HepG2 (cell line): ENCODE results near the gene SNRNP25. TPM values are rescaled to one million over a fixed set of nuclear protein-coding genes. Genes with fewer than 3 reads are reported as not detected.

Source experiments
- E2F1 ChIP-seq: sonication (generic); formaldehyde crosslinking; IDR thresholded peaks from 2 replicates; pipeline ENCODE4 v1.5.0; 2020; ENCODE audit warnings: missing genetic modification reagents
- FOSL2 ChIP-seq: sonication (generic); formaldehyde crosslinking; IDR thresholded peaks from 2 replicates; pipeline ENCODE4 v1.4.0; 2020; ENCODE audit warnings: missing genetic modification reagents
- FUBP1 ChIP-seq: sonication (generic); formaldehyde crosslinking; IDR thresholded peaks from 2 replicates; pipeline ENCODE4 v1.5.1; 2020; ENCODE audit warnings: missing genetic modification reagents, mild to moderate bottlenecking, borderline replicate concordance
- HBP1 ChIP-seq: IDR thresholded peaks from 2 replicates; pipeline ENCODE4 v1.6.1; 2016; ENCODE audit warnings: low read depth, control low read depth
- MAX ChIP-seq: IDR thresholded peaks from 2 replicates; pipeline ENCODE4 v1.6.1; 2012; ENCODE audit warnings: inconsistent platforms
- NR2F1 ChIP-seq, 2 experiments: fragments of 450-650 bp in 1 of 2; formaldehyde crosslinking in 1 of 2; IDR thresholded peaks; 2 replicates each; pipeline versions ENCODE4 v1.5.0 to v1.6.1; 2016 to 2020; ENCODE audit warnings: mild to moderate bottlenecking in 1 of 2, missing compliant biosample characterization in 1 of 2, missing genetic modification reagents in 1 of 2, moderate library complexity in 1 of 2
- PHF20 ChIP-seq: sonication (generic); formaldehyde crosslinking; IDR thresholded peaks from 2 replicates; pipeline ENCODE4 v1.5.0; 2020; ENCODE audit warnings: mild to moderate bottlenecking, missing genetic modification reagents
- POLR2A ChIP-seq, 2 experiments: IDR thresholded peaks; 2 replicates each; pipeline ENCODE4 v1.6.1; 2011; ENCODE audit warnings: low read depth in 2 of 2, low read length in 2 of 2, mild to moderate bottlenecking in 1 of 2, moderate library complexity in 1 of 2; ENCODE audit not compliant: insufficient read depth in 1 of 2
- SP1 ChIP-seq, 2 experiments: fragments of 450-650 bp in 1 of 2; sonication (generic) in 1 of 2; formaldehyde crosslinking in 1 of 2; IDR thresholded peaks; 2 replicates each; pipeline versions ENCODE4 v1.4.0 to v1.6.1; 2016 to 2020; ENCODE audit warnings: missing genetic modification reagents in 1 of 2
- SP5 ChIP-seq: IDR thresholded peaks from 2 replicates; pipeline ENCODE4 v1.6.1; 2016; ENCODE audit warnings: low read depth, borderline replicate concordance
- TOE1 ChIP-seq: sonication (generic); formaldehyde crosslinking; IDR thresholded peaks from 2 replicates; pipeline ENCODE4 v1.4.0; 2020; ENCODE audit warnings: mild to moderate bottlenecking, missing genetic modification reagents
- ZBTB14 ChIP-seq: sonication (generic); formaldehyde crosslinking; IDR thresholded peaks from 2 replicates; pipeline ENCODE4 v1.4.0; 2020; ENCODE audit warnings: missing genetic modification reagents
- ZBTB2 ChIP-seq: sonication (generic); formaldehyde crosslinking; IDR thresholded peaks from 2 replicates; pipeline ENCODE4 v1.8.0; 2022; ENCODE audit warnings: low read depth, missing genetic modification reagents
- ZFP36L1 ChIP-seq: sonication (generic); formaldehyde crosslinking; IDR thresholded peaks from 2 replicates; pipeline ENCODE4 v1.8.0; 2022; ENCODE audit warnings: mild to moderate bottlenecking, missing genetic modification reagents, moderate library complexity
- ZNF430 ChIP-seq: sonication (generic); formaldehyde crosslinking; IDR thresholded peaks from 2 replicates; pipeline ENCODE4 v1.9.0; 2021; ENCODE audit warnings: mild to moderate bottlenecking, missing genetic modification reagents
- ZNF441 ChIP-seq: sonication (generic); formaldehyde crosslinking; IDR thresholded peaks from 2 replicates; pipeline ENCODE4 v1.7.0; 2021; ENCODE audit warnings: missing genetic modification reagents, borderline replicate concordance
- ZNF503 ChIP-seq: sonication (generic); formaldehyde crosslinking; IDR thresholded peaks from 2 replicates; pipeline ENCODE4 v1.4.0; 2020; ENCODE audit warnings: missing genetic modification reagents
- ZNF564 ChIP-seq: sonication (generic); formaldehyde crosslinking; IDR thresholded peaks from 2 replicates; pipeline ENCODE4 v1.8.1; 2023; ENCODE audit warnings: mild to moderate bottlenecking, missing genetic modification reagents
- ZNF616 ChIP-seq: sonication (generic); formaldehyde crosslinking; IDR thresholded peaks from 2 replicates; pipeline ENCODE4 v1.5.0; 2020; ENCODE audit warnings: low read depth, mild to moderate bottlenecking, missing genetic modification reagents
- polyA plus RNA-seq, 8 experiments: library from polyadenylated mRNA; depleted of rRNA in 3 of 8; stranded (reverse) in 7 of 8; unstranded in 1 of 8; fragments of >200 nt; fragmentation: Illumina TruSeq in 4 of 8; extraction: Trizol in 4 of 8; gene quantifications; 2 replicates each; pipeline versions ENCODE4 v1.2.1 to v1.2.3, GENCODE V29; 2011 to 2016; ENCODE audit warnings: low read depth in 4 of 8, missing spikeins in 1 of 8, mixed read lengths in 1 of 8; ENCODE audit not compliant: insufficient read depth in 1 of 8
- total RNA-seq, 5 experiments: library from RNA; depleted of rRNA; stranded (reverse); fragments of >200 nt; fragmentation: Illumina TruSeq; extraction: Trizol; gene quantifications; 2 replicates each; pipeline ENCODE4 v1.2.3, GENCODE V29; 2016; ENCODE audit warnings: low read depth in 1 of 5

Gene SNRNP25
- total and polyA plus RNA-seq, 2 of the 13 experiments (the other 11 are each of a cell fraction or from before 2014, with no cell fraction given), result 34.1 to 97.4 TPM

- TF ChIP-seq ZBTB2 (CRISPR knock-in tag) (peak; percentile 57; the same call in 1 of the 2 replicates), SP5 (peak; percentile 57; the same call in 1 of the 2 replicates), ZNF503 (CRISPR knock-in tag) (no peak), FOSL2 (peak; percentile 38), NR2F1 (CRISPR knock-in tag; IDR thresholded peaks at IDR 0.05) (no peak), MAX (peak; percentile 84), HBP1 (CRISPR knock-in tag) (0 out of 2 replicates have a peak, but pooled peaks have one; percentile 41), ZNF441 (CRISPR knock-in tag) (0 out of 2 replicates have a peak, but pooled peaks have one; percentile 21), ZNF430 (CRISPR knock-in tag) (peak; percentile 53; the same call in 1 of the 2 replicates), TOE1 (no peak), ZFP36L1 (CRISPR knock-in tag) (peak; percentile 71), POLR2A (IDR thresholded peaks at IDR 0.05; ENCODE audit: insufficient read depth in 1 of 2, low read depth in 2 of 2, low read length in 2 of 2) (peak in 1 of 2 experiments; percentile 47; a peak in 2 of 4 replicates), ZNF616 (CRISPR knock-in tag) (peak; percentile 31; the same call in 1 of the 2 replicates), E2F1 (CRISPR knock-in tag) (0 out of 2 replicates have a peak, but pooled peaks have one; percentile 26), PHF20 (CRISPR knock-in tag) (peak; percentile 68; the same call in 1 of the 2 replicates), FUBP1 (CRISPR knock-in tag) (no peak), SP1 (IDR thresholded peaks at IDR 0.05) (no peak), SP1 (CRISPR knock-in tag; IDR thresholded peaks at IDR 0.05) (peak; percentile 32; the same call in 1 of the 2 replicates), ZBTB14 (CRISPR knock-in tag) (no peak), ZNF564 (peak; percentile 43; the same call in 1 of the 2 replicates)
Observed at GRCh38 chr16:77807-78443, 24.3 kb downstream of the SNRNP25 start, which contains the start of gene MPG (continued).
